Measurements from ENCODE around the gene EARS2. TPM values are rescaled to one million over a fixed set of nuclear protein-coding genes. Genes with fewer than 3 reads are reported as not detected.
A peak's percentile ranks its signal among the peaks of the same experiment; 100 is the strongest.

The EARS2 gene
- total RNA-seq, 6 donors from 2014 or later = 11.5 to 38.8 (median 15.9) TPM

- no peak for ATAC-seq (ENCODE audit: low FRiP score in 2 of 2)
- WGBS, 2 donors = 65% methylated on average over 2 of the region's 2 CpGs; no CpG with 5 or more reads in 1 of the 2 donors
Measured at GRCh38 chr16:23502466-23502865, 54.7 kb downstream of the EARS2 start.

DNA sequence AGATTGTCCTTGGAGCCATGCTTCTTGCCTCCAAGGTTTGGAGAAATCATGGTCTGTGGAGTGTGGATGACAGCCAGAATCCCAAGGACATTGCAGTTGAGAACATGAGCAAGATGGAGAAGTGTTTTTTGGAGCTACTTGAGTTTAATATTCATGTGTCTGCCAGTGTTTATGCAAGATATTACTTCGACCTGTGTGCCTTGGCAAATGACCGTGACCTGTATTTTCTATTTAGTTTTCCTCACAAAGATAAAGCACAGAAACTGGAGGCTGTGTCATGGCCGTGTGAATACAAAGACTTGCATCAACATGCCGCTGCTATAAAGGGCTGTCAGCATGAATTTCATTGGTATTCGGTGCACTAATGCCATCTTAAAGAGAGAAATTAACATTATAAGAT lies 55.9 kb downstream of the EARS2 start:
- no peak overlapping the region for H3K4me3 ChIP-seq
- H3K4me1 ChIP-seq = peaks cover 64 to 95% (median 75%) of the 10 kb centered on the region in 4 donors
- H3K27me3 ChIP-seq = no peaks in the 10 kb centered on the region
- no peak for ATAC-seq (ENCODE audit: low FRiP score in 2 of 2)
- DNase-seq = no peak
- no peak overlapping the region for H3K27ac ChIP-seq
- H3K36me3 ChIP-seq = peaks cover 0 to 5% (median 0%) of the 10 kb centered on the region in 4 donors
- no peak for TF ChIP-seq EP300 (IDR thresholded peaks at IDR 0.05)
- no peak for TF ChIP-seq POLR2A (IDR thresholded peaks at IDR 0.05)
- no peak for TF ChIP-seq POLR2AphosphoS5 (IDR thresholded peaks at IDR 0.05)
- TF ChIP-seq, protein P1, sequence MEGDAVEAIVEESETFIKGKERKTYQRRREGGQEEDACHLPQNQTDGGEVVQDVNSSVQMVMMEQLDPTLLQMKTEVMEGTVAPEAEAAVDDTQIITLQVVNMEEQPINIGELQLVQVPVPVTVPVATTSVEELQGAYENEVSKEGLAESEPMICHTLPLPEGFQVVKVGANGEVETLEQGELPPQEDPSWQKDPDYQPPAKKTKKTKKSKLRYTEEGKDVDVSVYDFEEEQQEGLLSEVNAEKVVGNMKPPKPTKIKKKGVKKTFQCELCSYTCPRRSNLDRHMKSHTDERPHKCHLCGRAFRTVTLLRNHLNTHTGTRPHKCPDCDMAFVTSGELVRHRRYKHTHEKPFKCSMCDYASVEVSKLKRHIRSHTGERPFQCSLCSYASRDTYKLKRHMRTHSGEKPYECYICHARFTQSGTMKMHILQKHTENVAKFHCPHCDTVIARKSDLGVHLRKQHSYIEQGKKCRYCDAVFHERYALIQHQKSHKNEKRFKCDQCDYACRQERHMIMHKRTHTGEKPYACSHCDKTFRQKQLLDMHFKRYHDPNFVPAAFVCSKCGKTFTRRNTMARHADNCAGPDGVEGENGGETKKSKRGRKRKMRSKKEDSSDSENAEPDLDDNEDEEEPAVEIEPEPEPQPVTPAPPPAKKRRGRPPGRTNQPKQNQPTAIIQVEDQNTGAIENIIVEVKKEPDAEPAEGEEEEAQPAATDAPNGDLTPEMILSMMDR (IDR thresholded peaks at IDR 0.05) = no peak
- H3K9me3 ChIP-seq = no peaks in the 10 kb centered on the region
- WGBS, 2 donors = 72 to 80% methylated on average over 5 of the region's 5 CpGs

More at GRCh38 chr16:23502466-23502865, 54.7 kb downstream of the EARS2 start:
- Histone ChIP-seq H3K9me3 (no peaks in the 10 kb centered on the region), H3K4me1 (peaks cover 67 to 94% (median 69%) of the 10 kb centered on the region in 4 donors), H3K36me3 (peaks cover 0 to 5% (median 0%) of the 10 kb centered on the region in 4 donors), H3K4me3 (no peak overlapping the region), H3K27ac (no peak overlapping the region), H3K27me3 (no peaks in the 10 kb centered on the region)
- TF ChIP-seq POLR2AphosphoS5 (IDR thresholded peaks at IDR 0.05) (no peak), POLR2A (IDR thresholded peaks at IDR 0.05) (no peak), EP300 (IDR thresholded peaks at IDR 0.05) (no peak)
- TF ChIP-seq, protein P1 (IDR thresholded peaks at IDR 0.05) = no peak
- DNase-seq = no peak

DNA sequence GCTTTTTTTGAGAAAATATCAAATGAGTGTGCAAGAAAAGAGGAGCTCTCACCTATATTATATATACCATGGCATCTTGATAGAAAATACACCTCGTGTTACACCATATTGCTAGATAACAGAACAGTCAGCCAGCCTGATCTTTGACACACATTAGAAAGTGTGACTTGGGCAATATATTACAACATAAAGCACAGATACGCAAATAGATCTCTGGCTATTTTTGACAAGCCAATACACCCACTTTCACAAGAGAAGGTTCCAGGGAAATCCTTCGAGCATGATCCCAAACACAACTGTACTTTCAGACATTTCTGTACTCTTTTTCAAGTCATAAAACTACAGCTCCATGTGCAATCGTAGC lies 56.3 kb downstream of the EARS2 start:
- TF ChIP-seq EP300 (IDR thresholded peaks at IDR 0.05) = no peak
- TF ChIP-seq POLR2A (IDR thresholded peaks at IDR 0.05) = no peak
- no peak for TF ChIP-seq POLR2AphosphoS5 (IDR thresholded peaks at IDR 0.05)
- TF ChIP-seq, protein P1 (IDR thresholded peaks at IDR 0.05) = no peak
- Histone ChIP-seq H3K36me3 (peaks cover 0 to 7% (median 0%) of the 10 kb centered on the region in 4 donors), H3K27ac (no peak overlapping the region), H3K9me3 (no peaks in the 10 kb centered on the region), H3K27me3 (no peaks in the 10 kb centered on the region), H3K4me3 (no peak overlapping the region), H3K4me1 (peaks cover 64 to 91% (median 74%) of the 10 kb centered on the region in 4 donors)
- WGBS, 2 donors = 50 to 54% methylated on average over 4 of the region's 4 CpGs
- no peak for ATAC-seq (ENCODE audit: low FRiP score in 2 of 2)
- no peak for DNase-seq

DNA sequence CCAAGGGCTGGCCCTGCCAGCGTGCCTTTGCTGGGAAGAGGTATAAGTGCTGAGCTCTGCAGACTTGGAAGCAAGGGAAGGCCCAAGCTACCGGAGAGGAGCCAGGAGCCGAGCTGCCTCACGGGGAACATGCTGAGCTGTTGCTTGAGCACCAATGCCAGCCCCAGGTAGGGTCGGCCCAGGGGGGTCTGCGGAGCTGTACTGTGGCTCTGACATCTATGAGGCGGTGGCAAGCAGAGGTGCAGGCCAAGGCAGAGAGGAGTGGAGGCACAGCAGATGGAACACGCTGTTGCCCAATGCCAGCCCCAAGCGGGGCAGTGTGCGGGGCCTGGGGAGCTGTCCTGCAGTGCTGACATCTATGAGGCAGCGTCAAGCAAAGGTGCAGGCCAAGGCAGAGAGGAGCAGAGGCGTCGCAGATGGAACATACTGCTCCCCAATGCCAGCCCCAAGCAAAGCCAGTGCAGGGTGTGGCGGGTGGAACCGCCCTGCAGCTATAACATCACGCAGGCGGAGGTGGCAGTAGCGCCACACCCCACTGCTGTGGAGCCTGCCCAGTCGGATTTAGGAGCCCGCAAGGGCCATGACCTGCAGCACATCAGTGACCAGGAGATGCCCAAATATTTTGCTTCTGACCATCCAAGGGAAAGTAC lies 56.8 kb downstream of the EARS2 start:
- Histone ChIP-seq H3K4me3 (no peak overlapping the region), H3K9me3 (no peaks in the 10 kb centered on the region), H3K36me3 (peaks cover 0 to 12% (median 2%) of the 10 kb centered on the region in 4 donors), H3K4me1 (peaks cover 61 to 86% (median 70%) of the 10 kb centered on the region in 4 donors), H3K27ac (peak overlapping the region in 2 of 4 donors; percentile 2 to 21), H3K27me3 (no peaks in the 10 kb centered on the region)
- DNase-seq = peak in 1 of 2 donors; percentile 69
- no peak for ATAC-seq (ENCODE audit: low FRiP score in 2 of 2)
- TF ChIP-seq EP300 (IDR thresholded peaks at IDR 0.05) (no peak), POLR2A (IDR thresholded peaks at IDR 0.05) (no peak), POLR2AphosphoS5 (IDR thresholded peaks at IDR 0.05) (no peak)
- TF ChIP-seq, protein P1 (IDR thresholded peaks at IDR 0.05) = no peak
- WGBS, 2 donors = 86 to 94% methylated on average over 15 to 20 of the region's 20 CpGs
